Measurements from ENCODE around the gene SLC25A11. TPM values are rescaled to one million over a fixed set of nuclear protein-coding genes. Genes with fewer than 3 reads are reported as not detected.

Gene SLC25A11
- total RNA-seq, result 219 TPM
- long read RNA-seq, transcript SLC25A11-204 (6 exons, 2,176 nt), result minor isoform, 10 of 683 reads
- long read RNA-seq, transcript SLC25A11-201 (8 exons, 1,897 nt), result major isoform, 543 of 683 reads
- long read RNA-seq, transcript SLC25A11-202 (7 exons, 952 nt), result minor isoform, 6 of 683 reads
- long read RNA-seq, partial matches to known transcripts, result 13 of 683 reads
- long read RNA-seq, other reads (novel, unspliced or antisense), result 111 of 683 reads

GRCh38 chr17:4939796-4940554 is at the start of gene SLC25A11, which contains the start of gene RNF167:
TSS of gene SLC25A11 (minus strand) at chr17:4940046. CDS start at chr17:4939910, 136 bp downstream.
TSS of gene RNF167 (plus strand) at chr17:4940268. CDS start at chr17:4940910, 642 bp downstream.
- Histone ChIP-seq H3K9me3 (replicated peaks) (no peaks in the 10 kb centered on the region), H3K4me3 (peak within 1 kb of the TSS; percentile 84), H3K4me1 (peaks cover 71% of the 10 kb centered on the region), H3K36me3 (peaks cover 63% of the 10 kb centered on the region), H3K27me3 (ENCODE audit: low read depth) (no peaks in the 10 kb centered on the region), H3K27ac (replicated peaks) (peak within 1 kb of the TSS; percentile 96)
- peak; percentile 93 for DNase-seq
- intact Hi-C loops (cut with micrococcal nuclease), result no loop called here
- no peak for TF ChIP-seq CTCF (IDR thresholded peaks at IDR 0.05; ENCODE audit: borderline replicate concordance)

- peaks cover 12% of the 10 kb centered on the region for H3K36me3 ChIP-seq
- H3K9me3 ChIP-seq (replicated peaks), result no peaks in the 10 kb centered on the region
- no peak for TF ChIP-seq CTCF (IDR thresholded peaks at IDR 0.05; ENCODE audit: borderline replicate concordance)
- H3K27me3 ChIP-seq (ENCODE audit: low read depth), result no peaks in the 10 kb centered on the region
- peak overlapping the region; percentile 90 for H3K4me3 ChIP-seq
- peak overlapping the region; percentile 95 for H3K27ac ChIP-seq (replicated peaks)
- DNase-seq, result peak; percentile 50
- intact Hi-C loops (cut with micrococcal nuclease), result no loop called here
- peaks cover 39% of the 10 kb centered on the region for H3K4me1 ChIP-seq
Measured at GRCh38 chr17:4987767-4988567, 48.1 kb upstream of the SLC25A11 start.

GRCh38 chr17:4986951-4987766 is 47.3 kb upstream of the SLC25A11 start, which contains the start of gene CAMTA2:
TSS of gene CAMTA2 (minus strand) at chr17:4987675. CDS start at chr17:4986222, 1,453 bp downstream.
- Histone ChIP-seq H3K36me3 (peaks cover 19% of the 10 kb centered on the region), H3K9me3 (replicated peaks) (no peaks in the 10 kb centered on the region), H3K27me3 (ENCODE audit: low read depth) (no peaks in the 10 kb centered on the region), H3K4me3 (peak within 1 kb of the TSS; percentile 90), H3K27ac (replicated peaks) (peak within 1 kb of the TSS; percentile 95), H3K4me1 (peaks cover 39% of the 10 kb centered on the region)
- peak; percentile 83 for TF ChIP-seq CTCF (IDR thresholded peaks at IDR 0.05; ENCODE audit: borderline replicate concordance)
- peak; percentile 95 for DNase-seq
- intact Hi-C loops (cut with micrococcal nuclease), result no loop called here

GRCh38 chr17:4986403-4986802 is 46.6 kb upstream of the SLC25A11 start:
- Histone ChIP-seq H3K9me3 (replicated peaks) (no peaks in the 10 kb centered on the region), H3K27me3 (ENCODE audit: low read depth) (no peaks in the 10 kb centered on the region), H3K4me3 (peak overlapping the region; percentile 90)

More at GRCh38 chr17:4986403-4986802, 46.6 kb upstream of the SLC25A11 start:
- TF ChIP-seq CTCF (IDR thresholded peaks at IDR 0.05; ENCODE audit: borderline replicate concordance), result no peak
- Histone ChIP-seq H3K4me1 (peaks cover 39% of the 10 kb centered on the region), H3K36me3 (peaks cover 25% of the 10 kb centered on the region), H3K27ac (replicated peaks) (peak overlapping the region; percentile 95)
- intact Hi-C loops (cut with micrococcal nuclease), result no loop called here
- no peak for DNase-seq

All from left ventricle myocardium inferior (tissue), 1 donor.